HG03469 (cell line): ENCODE results near the gene CALML4.

Experiments
- ATAC-seq: cut with Tn5 transposase; IDR thresholded peaks from one replicate; pipeline ENCODE4 v1.9.1; 2021; ENCODE audit warnings: mild to moderate bottlenecking, moderate library complexity, moderate number of reproducible peaks; ENCODE audit not compliant: unreplicated experiment

CALML4 gene

DNA sequence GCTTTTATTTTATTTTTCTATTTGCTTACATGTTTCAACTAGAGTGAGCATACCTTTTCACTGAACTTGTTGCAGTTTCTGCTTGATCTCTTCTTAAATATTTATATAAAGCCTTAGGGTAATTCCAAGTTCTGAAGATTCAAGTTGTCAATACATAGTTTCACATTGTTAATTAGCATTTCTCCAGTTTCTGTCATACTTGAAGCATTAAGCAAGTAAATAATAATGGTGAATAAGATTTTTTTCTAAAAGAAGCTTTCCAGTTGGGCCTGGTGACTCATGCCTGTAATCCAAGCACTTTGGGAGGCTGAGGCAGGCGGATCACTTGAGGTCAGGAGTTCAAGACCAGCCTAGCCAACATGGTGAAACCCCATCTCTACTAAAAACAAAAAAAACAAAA, 53.9 kb downstream of the CALML4 start:
- ATAC-seq = no peak

DNA sequence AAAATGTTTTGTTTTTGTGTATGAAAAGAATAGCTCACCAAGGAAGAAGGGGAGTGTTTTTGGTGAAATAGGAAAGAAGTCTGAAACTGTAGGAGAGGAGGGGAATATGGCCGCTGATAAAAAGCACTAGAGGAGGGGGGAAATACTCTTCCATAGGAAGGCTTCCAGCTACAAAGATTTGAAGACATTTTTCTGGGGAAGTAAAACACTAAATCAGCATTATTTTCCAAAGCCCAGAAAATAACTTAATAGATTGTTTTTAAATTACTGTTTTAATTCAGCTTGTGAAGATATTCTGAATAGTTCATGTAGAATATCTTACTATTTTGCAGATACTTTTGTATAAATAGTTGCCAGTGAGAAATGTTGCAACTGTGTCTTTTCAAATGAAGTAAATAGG, 54.9 kb downstream of the CALML4 start:
- ATAC-seq = no peak

DNA sequence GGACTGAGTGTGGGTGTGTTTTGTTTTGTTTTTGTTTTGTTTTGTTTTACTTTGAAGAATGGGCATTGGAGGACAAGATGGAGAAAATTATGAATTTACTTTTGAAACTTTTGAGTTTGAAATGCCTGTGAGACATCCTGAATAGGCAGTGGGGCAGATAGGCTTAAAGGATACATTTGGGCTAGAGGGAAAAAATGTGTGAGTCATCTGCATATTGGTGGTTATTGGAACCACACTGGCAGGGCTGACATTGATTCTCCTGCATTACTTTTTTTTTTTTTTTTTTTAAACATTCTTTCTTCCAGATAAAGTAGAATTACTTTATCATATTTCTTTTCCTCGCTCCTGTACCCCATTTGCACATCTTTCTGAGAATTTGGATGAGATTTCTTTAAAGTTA, 56.1 kb downstream of the CALML4 start:
- ATAC-seq = no peak

DNA sequence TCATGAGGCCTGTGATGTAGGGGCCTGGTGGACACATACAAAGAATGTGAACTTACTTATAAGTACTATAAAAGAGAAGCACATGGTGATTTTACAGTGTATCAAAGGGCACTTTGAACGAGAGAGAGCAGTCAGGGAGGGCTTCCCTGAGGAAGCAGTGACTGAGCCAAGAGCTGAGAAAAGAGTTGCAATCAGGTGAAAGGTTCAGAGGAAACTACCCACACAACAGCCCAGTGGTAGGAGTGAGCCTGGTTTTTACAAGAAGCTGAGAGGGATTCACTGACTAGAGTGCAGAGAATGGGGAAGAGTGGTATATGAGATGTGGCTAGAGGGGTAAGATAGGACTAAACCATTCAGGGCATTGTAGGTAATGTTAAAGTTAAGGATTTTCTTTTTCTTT, 57.1 kb downstream of the CALML4 start:
- ATAC-seq = no peak

DNA sequence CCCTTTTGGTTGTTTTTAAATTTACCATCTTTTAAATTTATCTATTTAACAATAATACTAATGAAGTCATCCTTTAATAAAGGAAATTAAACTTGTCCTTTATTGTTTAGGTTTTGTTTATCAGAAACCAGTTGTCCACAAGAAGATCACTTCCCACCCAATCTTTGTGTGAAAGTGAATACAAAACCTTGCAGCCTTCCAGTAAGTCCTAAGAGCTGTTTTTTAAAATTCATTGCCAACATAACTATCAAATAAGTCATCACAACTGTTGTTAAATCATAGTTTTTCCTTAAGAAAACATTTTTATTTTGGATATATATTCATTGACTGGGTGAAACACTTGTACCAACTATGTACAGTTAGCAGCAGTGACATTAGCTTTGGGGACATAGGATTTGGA, 59.4 kb downstream of the CALML4 start:
- ATAC-seq = no peak

DNA sequence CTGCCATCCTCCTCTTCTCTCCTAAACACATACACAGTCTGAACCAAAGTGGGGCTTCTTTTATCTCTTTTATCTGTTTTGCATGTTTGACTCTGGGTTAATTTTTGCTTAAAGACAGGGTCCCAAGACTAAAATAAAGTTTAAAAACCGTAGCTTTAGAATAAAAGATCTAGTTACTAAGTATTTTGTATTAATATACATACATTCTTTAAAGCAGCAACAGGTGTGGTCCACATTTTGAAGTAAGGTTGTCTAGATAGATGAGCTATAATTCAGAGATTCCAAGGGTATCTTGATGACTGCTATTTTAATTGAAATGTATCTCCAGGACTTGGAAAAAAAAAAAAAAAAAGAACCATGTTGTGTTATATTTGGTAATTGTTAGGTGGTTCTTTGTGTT, 61.3 kb downstream of the CALML4 start:
- no peak for ATAC-seq

DNA sequence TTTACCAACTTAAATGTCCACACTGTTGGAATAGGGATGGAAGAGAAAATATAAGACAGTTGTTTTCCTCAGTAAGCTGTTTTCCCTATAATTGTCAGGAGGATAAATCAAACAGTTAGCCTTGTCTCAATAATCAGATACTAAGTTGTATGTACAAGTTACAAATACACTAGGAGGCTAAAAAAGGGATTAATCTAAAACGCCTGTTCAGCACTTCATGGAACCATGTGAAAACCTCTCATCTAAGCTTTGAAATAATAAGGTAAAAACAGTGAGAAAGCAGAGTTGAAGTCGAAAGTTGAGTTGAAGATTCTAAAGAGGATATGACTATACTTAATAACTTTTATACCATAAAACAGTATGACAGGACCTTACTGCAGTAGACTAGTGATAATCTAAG, 62.0 kb downstream of the CALML4 start:
- no peak for ATAC-seq
